Measurements from ENCODE around the gene CLRN1.

Gene CLRN1

DNA sequence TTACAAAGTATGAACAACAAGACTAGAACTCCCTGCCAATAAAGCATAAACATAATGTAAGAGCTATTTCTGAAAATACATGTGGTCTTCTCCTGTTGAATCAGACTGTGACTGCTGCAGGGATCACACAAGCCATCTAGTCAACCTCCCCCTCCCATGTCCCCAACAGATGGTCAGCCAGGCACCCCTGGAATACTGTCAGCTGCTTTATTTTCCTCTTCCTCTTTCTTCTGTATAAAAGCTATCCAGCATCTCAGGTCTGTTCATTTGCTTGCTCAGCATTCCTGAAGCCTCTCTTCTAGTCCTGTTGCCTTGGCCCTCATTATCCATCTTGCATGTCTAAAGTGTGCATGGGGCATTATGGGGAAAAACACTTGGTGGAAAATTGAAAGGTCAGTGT, 60.8 kb downstream of the CLRN1 start:
- H3K27me3 ChIP-seq (ENCODE audit: control insufficient read depth, insufficient read depth, low read length) = no peaks in the 10 kb centered on the region
- H3K36me3 ChIP-seq (ENCODE audit: control insufficient read depth, insufficient read depth, low read length) = no peaks in the 10 kb centered on the region
- H3K9me3 ChIP-seq (ENCODE audit: control insufficient read depth, low read length) = no peaks in the 10 kb centered on the region
- H3K4me3 ChIP-seq (ENCODE audit: low read length) = no peak overlapping the region
- no peak overlapping the region for H3K9ac ChIP-seq (ENCODE audit: low read length)
- H3K4me1 ChIP-seq (ENCODE audit: control insufficient read depth, insufficient read depth, low read length) = no peaks in the 10 kb centered on the region

DNA sequence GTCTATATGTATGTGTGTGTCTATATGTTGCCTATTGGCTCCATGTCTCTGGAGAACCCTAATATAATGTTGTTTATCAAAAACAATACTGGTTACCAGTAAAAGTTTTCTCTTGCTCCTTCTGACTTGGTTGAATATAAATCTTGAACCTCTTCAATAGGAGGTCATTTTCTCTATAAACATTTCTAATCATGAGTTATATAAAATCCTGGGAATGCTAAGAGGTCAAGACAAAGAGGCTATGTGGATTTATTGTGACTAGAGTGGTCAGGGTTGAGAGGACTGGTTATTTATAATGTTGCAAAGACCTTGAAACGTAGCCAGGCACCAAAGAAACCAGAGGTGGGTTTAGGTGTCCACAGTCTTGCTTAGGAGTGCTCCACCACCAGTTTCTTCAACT, 66.1 kb downstream of the CLRN1 start:
- H3K4me3 ChIP-seq (ENCODE audit: low read length) = no peak overlapping the region

DNA sequence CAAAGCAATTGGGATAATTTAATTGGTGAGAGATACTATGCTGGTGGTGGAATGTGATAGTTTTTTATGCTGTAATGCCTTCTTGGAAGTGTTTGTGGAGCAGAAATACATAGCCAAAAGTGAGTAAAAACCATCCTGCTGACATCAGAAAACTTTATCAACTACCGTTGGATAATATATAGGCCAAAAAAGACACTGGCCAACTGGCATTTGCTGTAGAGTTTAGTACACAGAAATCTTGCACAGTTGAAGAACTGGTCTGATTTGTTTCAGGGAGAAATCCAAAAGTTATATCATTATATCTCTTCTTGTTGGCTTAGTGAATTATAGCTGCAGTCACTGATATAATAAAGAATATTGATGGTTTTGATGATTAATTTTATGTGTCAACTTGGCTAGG, 66.8 kb downstream of the CLRN1 start:
- no peaks in the 10 kb centered on the region for H3K27me3 ChIP-seq (ENCODE audit: control insufficient read depth, insufficient read depth, low read length)

More for the DNA sequence above, 66.1 kb downstream of the CLRN1 start:
- H3K36me3 ChIP-seq (ENCODE audit: control insufficient read depth, insufficient read depth, low read length) = no peaks in the 10 kb centered on the region
- no peaks in the 10 kb centered on the region for H3K27me3 ChIP-seq (ENCODE audit: control insufficient read depth, insufficient read depth, low read length)
- no peaks in the 10 kb centered on the region for H3K4me1 ChIP-seq (ENCODE audit: control insufficient read depth, insufficient read depth, low read length)
- no peak overlapping the region for H3K9ac ChIP-seq (ENCODE audit: low read length)
- H3K9me3 ChIP-seq (ENCODE audit: control insufficient read depth, low read length) = no peaks in the 10 kb centered on the region

DNA sequence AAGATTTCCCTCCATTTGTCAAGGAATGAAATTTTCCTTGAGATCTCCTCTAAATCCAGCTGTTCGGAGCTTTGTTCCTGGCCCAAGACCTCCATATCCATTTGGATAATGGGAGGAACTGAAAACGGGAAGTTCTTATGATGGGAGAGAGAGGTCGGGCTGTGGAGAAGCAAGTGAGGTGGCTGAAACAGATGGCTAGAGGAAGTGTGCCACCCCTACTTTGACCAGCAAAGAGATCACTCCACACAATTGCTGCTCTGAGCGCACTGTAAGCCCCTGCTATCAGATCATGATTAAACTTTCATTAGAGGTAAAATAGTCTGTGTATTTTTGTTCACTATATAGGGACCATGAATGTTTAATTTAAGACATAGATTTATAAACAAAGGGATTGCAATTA, 67.2 kb downstream of the CLRN1 start, which contains the start of gene MINDY4B:
Gene MINDY4B (minus strand): TSS at position 101 of the 400 bp plus-strand sequence. CDS start 0 bp downstream, at position 101.
- no peak within 1 kb of the TSS for H3K4me3 ChIP-seq (ENCODE audit: low read length)
- H3K27me3 ChIP-seq (ENCODE audit: control insufficient read depth, insufficient read depth, low read length) = no peaks in the 10 kb centered on the region
- no peak within 1 kb of the TSS for H3K9ac ChIP-seq (ENCODE audit: low read length)
- no peaks in the 10 kb centered on the region for H3K36me3 ChIP-seq (ENCODE audit: control insufficient read depth, insufficient read depth, low read length)
- H3K9me3 ChIP-seq (ENCODE audit: control insufficient read depth, low read length) = no peaks in the 10 kb centered on the region
- no peaks in the 10 kb centered on the region for H3K4me1 ChIP-seq (ENCODE audit: control insufficient read depth, insufficient read depth, low read length)

More for the DNA sequence above, 66.8 kb downstream of the CLRN1 start:
- Histone ChIP-seq H3K4me1 (ENCODE audit: control insufficient read depth, insufficient read depth, low read length) (no peaks in the 10 kb centered on the region), H3K4me3 (ENCODE audit: low read length) (no peak overlapping the region), H3K36me3 (ENCODE audit: control insufficient read depth, insufficient read depth, low read length) (no peaks in the 10 kb centered on the region), H3K9ac (ENCODE audit: low read length) (no peak overlapping the region), H3K9me3 (ENCODE audit: control insufficient read depth, low read length) (no peaks in the 10 kb centered on the region)

DNA sequence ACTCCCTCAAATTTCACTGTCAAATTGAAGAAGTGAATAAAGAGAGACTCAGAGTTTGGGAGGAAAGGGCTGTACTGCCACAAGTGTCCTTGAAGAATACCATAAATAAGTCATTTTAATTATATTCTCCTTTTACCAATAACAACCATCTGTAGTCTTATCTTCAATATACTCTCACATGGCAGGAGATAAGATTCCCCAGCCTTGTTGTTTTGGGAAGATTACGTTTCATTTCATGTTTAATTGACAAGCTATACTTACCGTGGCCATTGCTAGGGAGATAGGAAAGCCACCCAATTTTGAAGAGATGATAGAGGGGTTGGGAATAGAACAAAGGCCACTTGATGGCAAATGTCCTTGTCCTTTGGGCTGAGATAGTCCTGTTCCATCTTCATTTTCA, 69.5 kb downstream of the CLRN1 start:
- no peak overlapping the region for H3K9ac ChIP-seq (ENCODE audit: low read length)
- no peaks in the 10 kb centered on the region for H3K9me3 ChIP-seq (ENCODE audit: control insufficient read depth, low read length)
- no peak overlapping the region for H3K4me3 ChIP-seq (ENCODE audit: low read length)
- no peaks in the 10 kb centered on the region for H3K36me3 ChIP-seq (ENCODE audit: control insufficient read depth, insufficient read depth, low read length)
- H3K27me3 ChIP-seq (ENCODE audit: control insufficient read depth, insufficient read depth, low read length) = no peaks in the 10 kb centered on the region
- H3K4me1 ChIP-seq (ENCODE audit: control insufficient read depth, insufficient read depth, low read length) = no peaks in the 10 kb centered on the region

DNA sequence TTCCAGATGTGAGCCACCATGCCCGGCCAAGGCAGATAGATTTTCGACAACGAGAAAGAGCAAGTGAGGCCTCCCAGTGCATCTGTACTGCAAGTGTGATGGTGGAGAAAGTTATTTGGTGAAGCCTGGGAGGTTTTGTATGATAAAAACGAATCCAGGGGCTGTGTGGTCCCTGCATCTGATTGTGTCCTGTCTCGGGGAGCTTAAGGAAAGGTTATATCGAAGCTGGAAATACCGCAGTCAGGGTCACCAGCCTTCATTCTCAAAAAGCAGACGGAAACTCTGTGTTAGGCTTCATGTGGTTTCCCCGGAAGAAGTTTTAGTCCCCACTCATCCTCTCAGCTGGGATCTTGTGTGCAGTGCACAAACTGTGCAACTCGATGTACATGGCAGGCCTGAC, 70.7 kb downstream of the CLRN1 start:
- no peaks in the 10 kb centered on the region for H3K9me3 ChIP-seq (ENCODE audit: control insufficient read depth, low read length)
- H3K27me3 ChIP-seq (ENCODE audit: control insufficient read depth, insufficient read depth, low read length) = no peaks in the 10 kb centered on the region
- no peak overlapping the region for H3K9ac ChIP-seq (ENCODE audit: low read length)
- no peaks in the 10 kb centered on the region for H3K36me3 ChIP-seq (ENCODE audit: control insufficient read depth, insufficient read depth, low read length)
- no peaks in the 10 kb centered on the region for H3K4me1 ChIP-seq (ENCODE audit: control insufficient read depth, insufficient read depth, low read length)
- H3K4me3 ChIP-seq (ENCODE audit: low read length) = no peak overlapping the region

DNA sequence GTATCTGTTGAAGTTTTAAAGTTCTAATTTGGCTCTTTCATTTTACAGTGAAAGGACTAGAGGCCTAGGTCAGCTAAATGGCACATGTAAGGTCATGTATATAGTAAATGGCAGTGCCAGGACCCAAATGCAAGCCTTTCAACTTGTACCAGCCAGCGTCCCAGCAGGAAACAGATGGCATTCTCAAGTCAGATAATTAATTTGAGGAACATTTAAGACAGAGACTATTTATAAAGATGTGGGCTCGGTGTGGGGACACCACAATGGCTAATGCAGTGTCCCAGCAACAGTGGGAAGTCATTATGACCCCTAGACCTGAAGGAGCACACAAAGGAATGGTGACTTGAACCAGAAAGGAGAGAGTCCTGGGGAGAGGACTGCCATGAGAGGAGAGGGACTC, 73.4 kb downstream of the CLRN1 start:
- H3K36me3 ChIP-seq (ENCODE audit: control insufficient read depth, insufficient read depth, low read length) = no peaks in the 10 kb centered on the region
- no peaks in the 10 kb centered on the region for H3K27me3 ChIP-seq (ENCODE audit: control insufficient read depth, insufficient read depth, low read length)
- no peak overlapping the region for H3K9ac ChIP-seq (ENCODE audit: low read length)
- no peaks in the 10 kb centered on the region for H3K9me3 ChIP-seq (ENCODE audit: control insufficient read depth, low read length)
- no peaks in the 10 kb centered on the region for H3K4me1 ChIP-seq (ENCODE audit: control insufficient read depth, insufficient read depth, low read length)
- no peak overlapping the region for H3K4me3 ChIP-seq (ENCODE audit: low read length)

DNA sequence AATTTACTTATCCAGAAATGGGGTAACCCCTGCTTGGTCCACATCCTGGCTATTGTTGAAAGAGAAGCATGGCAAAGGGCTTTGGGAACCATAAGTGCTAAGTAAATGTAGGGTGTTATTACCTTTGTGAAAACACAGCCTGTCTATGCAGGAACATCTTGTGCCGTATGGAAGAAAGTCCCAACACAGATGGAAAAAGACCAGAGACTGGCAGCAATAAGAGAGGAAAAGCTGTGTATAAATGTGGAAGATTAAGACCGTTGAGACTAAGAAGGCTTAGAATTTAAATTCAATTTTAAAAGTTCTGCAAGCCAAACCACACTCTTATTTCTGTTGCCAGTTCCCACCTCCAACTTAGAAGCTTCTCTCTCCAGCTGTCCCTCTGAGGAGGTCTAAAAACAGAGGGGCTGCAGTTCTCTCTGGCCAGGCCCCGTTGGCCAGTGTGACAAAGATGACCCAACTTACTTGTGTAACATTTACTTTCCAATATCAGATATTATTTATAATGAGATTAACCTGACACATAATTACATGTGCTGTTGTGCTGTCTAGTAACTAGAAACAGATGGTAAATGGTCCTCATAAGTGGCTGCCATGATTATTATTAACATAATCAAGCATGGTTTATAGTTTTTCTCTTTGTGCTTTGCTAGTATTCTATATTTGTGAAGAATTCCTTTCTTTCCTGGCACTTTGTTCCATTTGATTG, 74.3 kb downstream of the CLRN1 start:
- Histone ChIP-seq H3K4me3 (ENCODE audit: low read length) (no peak overlapping the region), H3K36me3 (ENCODE audit: control insufficient read depth, insufficient read depth, low read length) (no peaks in the 10 kb centered on the region), H3K9me3 (ENCODE audit: control insufficient read depth, low read length) (no peaks in the 10 kb centered on the region), H3K9ac (ENCODE audit: low read length) (no peak overlapping the region), H3K4me1 (ENCODE audit: control insufficient read depth, insufficient read depth, low read length) (no peaks in the 10 kb centered on the region), H3K27me3 (ENCODE audit: control insufficient read depth, insufficient read depth, low read length) (no peaks in the 10 kb centered on the region)

DNA sequence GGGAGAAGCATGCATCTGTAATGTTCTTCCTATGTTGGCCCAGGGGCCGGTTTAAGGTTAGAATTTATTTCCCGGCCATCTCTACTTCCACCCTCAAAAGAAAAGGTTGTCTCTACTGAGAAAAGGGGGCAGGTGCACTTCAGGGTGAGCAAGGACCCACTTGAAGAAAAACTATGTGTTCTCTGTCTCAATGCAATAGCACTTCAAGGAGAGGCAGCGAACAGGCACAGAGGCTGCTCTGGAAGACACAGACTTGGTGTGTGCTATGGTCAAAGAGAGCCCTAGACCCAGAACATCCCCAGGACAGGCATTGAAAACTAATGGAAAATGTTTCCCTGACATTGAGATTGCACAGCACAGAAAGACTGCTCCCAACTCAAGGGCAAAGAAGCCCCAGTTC, 74.9 kb downstream of the CLRN1 start:
- Histone ChIP-seq H3K4me1 (ENCODE audit: control insufficient read depth, insufficient read depth, low read length) (no peaks in the 10 kb centered on the region), H3K4me3 (ENCODE audit: low read length) (no peak overlapping the region), H3K36me3 (ENCODE audit: control insufficient read depth, insufficient read depth, low read length) (no peaks in the 10 kb centered on the region), H3K27me3 (ENCODE audit: control insufficient read depth, insufficient read depth, low read length) (no peaks in the 10 kb centered on the region), H3K9me3 (ENCODE audit: control insufficient read depth, low read length) (no peaks in the 10 kb centered on the region), H3K9ac (ENCODE audit: low read length) (no peak overlapping the region)

DNA sequence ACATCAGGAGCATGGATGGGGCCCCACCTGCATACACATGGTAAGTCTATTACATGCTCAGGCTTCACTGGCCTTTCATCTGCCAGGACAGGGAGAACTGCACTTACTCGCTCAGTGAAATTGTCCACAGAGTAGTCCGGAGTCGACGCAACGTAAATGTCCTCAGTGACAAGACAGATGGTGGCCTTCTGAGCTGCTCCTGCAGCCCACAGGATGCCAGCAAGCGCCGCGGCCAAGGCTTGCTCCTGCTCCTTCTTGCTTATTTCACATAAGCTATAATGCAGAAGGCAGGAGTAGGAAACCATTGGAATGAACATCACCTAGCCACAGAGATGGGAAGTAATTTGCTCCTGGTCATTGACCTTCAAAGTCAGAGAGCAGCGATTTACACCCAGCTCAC, 81.7 kb downstream of the CLRN1 start:
- no peaks in the 10 kb centered on the region for H3K4me1 ChIP-seq (ENCODE audit: control insufficient read depth, insufficient read depth, low read length)
- H3K27me3 ChIP-seq (ENCODE audit: control insufficient read depth, insufficient read depth, low read length) = no peaks in the 10 kb centered on the region
- no peaks in the 10 kb centered on the region for H3K9me3 ChIP-seq (ENCODE audit: control insufficient read depth, low read length)
- H3K36me3 ChIP-seq (ENCODE audit: control insufficient read depth, insufficient read depth, low read length) = no peaks in the 10 kb centered on the region
- no peak overlapping the region for H3K4me3 ChIP-seq (ENCODE audit: low read length)
- H3K9ac ChIP-seq (ENCODE audit: low read length) = no peak overlapping the region

DNA sequence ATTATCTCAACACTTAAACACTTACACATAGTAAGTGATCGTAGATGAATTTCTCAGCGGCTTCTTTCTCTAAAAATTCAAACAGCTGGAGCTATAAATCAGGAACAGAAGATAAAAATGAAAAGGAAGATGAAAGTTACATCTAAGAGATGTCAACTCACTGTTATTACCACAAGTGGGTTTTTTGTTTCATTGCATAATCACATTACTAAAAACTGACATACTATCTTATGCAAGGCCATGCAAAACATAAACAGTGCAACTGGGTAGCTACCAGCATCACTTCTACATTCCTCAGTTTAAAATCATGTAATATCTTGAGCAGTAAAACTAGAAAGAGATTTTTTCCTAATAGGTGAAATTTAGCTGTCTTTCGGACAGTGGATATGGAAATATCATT, 82.2 kb downstream of the CLRN1 start:
- H3K4me1 ChIP-seq (ENCODE audit: control insufficient read depth, insufficient read depth, low read length) = no peaks in the 10 kb centered on the region
- H3K36me3 ChIP-seq (ENCODE audit: control insufficient read depth, insufficient read depth, low read length) = no peaks in the 10 kb centered on the region
- no peak overlapping the region for H3K9ac ChIP-seq (ENCODE audit: low read length)
- H3K27me3 ChIP-seq (ENCODE audit: control insufficient read depth, insufficient read depth, low read length) = no peaks in the 10 kb centered on the region
- H3K9me3 ChIP-seq (ENCODE audit: control insufficient read depth, low read length) = no peaks in the 10 kb centered on the region
- H3K4me3 ChIP-seq (ENCODE audit: low read length) = no peak overlapping the region

DNA sequence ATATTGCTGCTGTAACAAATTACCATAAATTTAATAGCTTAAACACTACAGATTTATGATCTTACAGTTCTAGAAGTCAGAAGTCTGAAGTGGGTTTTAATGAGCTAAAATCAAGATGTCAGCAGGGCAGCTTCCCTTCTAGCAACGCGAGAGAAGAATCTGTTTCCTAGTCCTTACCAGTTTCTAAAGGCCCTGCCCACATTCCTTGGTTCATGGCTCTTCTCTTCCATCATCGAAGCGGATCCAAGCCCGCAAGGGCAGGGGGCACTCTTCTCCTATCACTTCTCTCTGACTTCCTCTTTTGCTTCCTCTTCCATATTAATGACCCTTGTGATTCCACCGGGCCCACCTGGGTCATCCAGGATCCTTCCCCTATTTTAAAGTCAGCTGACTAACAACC, 83.4 kb downstream of the CLRN1 start:
- Histone ChIP-seq H3K27me3 (ENCODE audit: control insufficient read depth, insufficient read depth, low read length) (no peaks in the 10 kb centered on the region), H3K9ac (ENCODE audit: low read length) (no peak overlapping the region), H3K4me3 (ENCODE audit: low read length) (no peak overlapping the region), H3K4me1 (ENCODE audit: control insufficient read depth, insufficient read depth, low read length) (no peaks in the 10 kb centered on the region), H3K9me3 (ENCODE audit: control insufficient read depth, low read length) (no peaks in the 10 kb centered on the region), H3K36me3 (ENCODE audit: control insufficient read depth, insufficient read depth, low read length) (no peaks in the 10 kb centered on the region)

DNA sequence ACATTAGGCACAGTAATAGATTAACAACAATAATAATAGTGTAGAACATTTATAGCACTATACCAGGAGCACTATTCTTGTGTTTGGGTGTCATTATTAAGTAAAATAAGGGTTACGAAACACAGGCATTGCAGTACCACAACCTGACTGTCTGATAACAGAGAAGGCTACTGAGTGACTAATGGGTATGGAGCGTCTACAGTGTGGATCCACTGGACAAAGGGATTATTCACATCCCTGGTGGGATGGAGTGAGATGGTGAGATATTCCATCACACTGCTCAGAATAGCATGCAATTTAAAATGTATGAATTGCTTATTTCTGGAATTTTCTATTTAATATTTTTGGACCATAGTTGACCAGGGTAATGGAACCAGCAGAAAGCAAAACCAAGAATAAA, 85.5 kb downstream of the CLRN1 start:
- H3K27me3 ChIP-seq (ENCODE audit: control insufficient read depth, insufficient read depth, low read length) = no peaks in the 10 kb centered on the region
- no peak overlapping the region for H3K9ac ChIP-seq (ENCODE audit: low read length)
- no peaks in the 10 kb centered on the region for H3K9me3 ChIP-seq (ENCODE audit: control insufficient read depth, low read length)

More for the DNA sequence above, 85.5 kb downstream of the CLRN1 start:
- no peaks in the 10 kb centered on the region for H3K36me3 ChIP-seq (ENCODE audit: control insufficient read depth, insufficient read depth, low read length)
- no peak overlapping the region for H3K4me3 ChIP-seq (ENCODE audit: low read length)
- H3K4me1 ChIP-seq (ENCODE audit: control insufficient read depth, insufficient read depth, low read length) = no peaks in the 10 kb centered on the region

Data from mucosa of stomach (tissue), 1 donor.